GM12873 (cell line): ENCODE results near the gene PABPC3.

Experiments used
- TF ChIP-seq, protein P1 (sequence below): IDR thresholded peaks from 2 replicates; pipeline ENCODE4 v1.5.1; 2012; ENCODE audit warnings: low read depth, mild to moderate bottlenecking, moderate library complexity, low read length, control low read depth; ENCODE audit not compliant: insufficient read depth; ENCODE audit errors: missing control alignments

The PABPC3 gene

GRCh38 chr13:25131881-25132420, 36.0 kb downstream of the PABPC3 start:
- TF ChIP-seq, protein P1, sequence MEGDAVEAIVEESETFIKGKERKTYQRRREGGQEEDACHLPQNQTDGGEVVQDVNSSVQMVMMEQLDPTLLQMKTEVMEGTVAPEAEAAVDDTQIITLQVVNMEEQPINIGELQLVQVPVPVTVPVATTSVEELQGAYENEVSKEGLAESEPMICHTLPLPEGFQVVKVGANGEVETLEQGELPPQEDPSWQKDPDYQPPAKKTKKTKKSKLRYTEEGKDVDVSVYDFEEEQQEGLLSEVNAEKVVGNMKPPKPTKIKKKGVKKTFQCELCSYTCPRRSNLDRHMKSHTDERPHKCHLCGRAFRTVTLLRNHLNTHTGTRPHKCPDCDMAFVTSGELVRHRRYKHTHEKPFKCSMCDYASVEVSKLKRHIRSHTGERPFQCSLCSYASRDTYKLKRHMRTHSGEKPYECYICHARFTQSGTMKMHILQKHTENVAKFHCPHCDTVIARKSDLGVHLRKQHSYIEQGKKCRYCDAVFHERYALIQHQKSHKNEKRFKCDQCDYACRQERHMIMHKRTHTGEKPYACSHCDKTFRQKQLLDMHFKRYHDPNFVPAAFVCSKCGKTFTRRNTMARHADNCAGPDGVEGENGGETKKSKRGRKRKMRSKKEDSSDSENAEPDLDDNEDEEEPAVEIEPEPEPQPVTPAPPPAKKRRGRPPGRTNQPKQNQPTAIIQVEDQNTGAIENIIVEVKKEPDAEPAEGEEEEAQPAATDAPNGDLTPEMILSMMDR = no peak

GRCh38 chr13:25132751-25133390, 36.9 kb downstream of the PABPC3 start:
- TF ChIP-seq, protein P1 = no peak

DNA sequence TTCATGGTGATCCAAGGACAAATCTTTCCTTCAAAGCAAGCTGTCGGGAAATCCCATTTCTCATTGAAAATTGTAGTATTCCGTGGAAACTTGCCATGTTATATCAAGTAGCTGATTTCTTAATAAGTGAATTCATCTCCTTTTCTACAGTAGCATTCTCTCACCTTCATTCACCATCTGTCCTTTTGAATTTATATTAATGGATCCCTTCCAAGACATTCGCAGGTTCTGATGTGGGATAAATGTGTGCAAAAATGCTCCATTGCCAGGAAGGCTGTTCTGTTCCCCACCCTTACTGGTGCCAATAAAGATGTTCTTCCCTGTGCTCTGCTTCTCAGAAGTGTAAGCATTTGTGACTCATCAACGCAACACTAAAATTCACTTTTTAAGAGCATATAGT, 40.0 kb downstream of the PABPC3 start:
- TF ChIP-seq, protein P1 = no peak

- TF ChIP-seq, protein P1 = no peak
These were observed 41.2 kb downstream of the PABPC3 start for GRCh38 chr13:25136880-25137787.

DNA sequence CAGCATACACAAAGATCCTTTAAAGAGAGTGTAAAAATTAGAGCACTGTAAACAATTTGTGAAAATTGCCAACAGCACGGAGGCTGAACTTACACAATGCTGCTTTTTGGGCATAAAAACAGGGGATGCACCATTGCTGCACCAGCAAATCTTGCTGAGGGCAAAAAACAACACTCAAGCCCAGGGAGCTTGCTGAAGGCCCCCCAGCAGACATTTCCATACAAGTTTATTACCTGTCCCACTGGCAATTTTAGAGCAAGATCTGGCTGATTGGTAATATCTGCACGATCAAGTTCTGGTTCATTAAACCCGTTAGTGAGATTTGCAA, 41.8 kb downstream of the PABPC3 start:
- TF ChIP-seq, protein P1 = no peak

DNA sequence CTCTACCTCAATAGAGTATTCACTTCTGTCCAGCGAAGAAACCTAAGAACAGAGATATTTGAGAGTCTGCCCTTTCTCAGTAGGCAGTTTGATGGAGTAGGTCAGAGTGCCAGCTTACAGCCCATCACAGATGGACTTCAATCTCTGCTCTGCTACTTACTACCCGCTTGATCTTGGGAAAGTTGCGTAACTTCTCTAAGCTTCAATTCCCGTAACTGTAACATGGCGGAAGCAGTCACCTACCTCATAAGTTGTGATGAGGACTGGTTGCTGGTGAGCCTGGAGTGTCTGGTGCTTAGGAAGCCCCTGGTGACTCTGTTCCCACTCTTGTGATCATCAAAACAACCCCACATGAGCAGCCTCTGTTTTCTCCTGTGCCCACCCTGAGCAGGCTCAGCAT, 45.1 kb downstream of the PABPC3 start:
- TF ChIP-seq, protein P1 = no peak

DNA sequence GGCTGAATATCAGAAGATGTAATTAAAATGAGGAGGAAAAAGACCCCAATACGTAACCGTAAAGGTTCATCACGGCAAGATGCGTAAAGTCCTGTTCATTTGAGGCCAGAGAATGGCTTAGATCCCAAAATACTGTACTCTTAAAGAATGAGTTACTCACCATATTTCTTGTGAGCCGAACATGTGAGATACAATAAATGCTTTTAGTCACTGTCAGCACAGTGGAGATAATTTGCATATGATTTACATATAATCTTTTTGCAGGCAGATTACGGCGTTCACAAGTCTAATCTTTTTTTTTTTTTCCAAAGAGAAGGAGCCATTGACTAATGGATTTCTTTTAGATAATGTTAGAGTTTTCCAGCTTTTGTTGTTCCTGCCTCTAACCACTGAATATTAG, 47.8 kb downstream of the PABPC3 start:
- TF ChIP-seq, protein P1 = no peak
